Measurements from ENCODE around the gene ZNF526. TPM values are rescaled to one million over a fixed set of nuclear protein-coding genes. Genes with fewer than 3 reads are reported as not detected.
A peak's percentile ranks its signal among the peaks of the same experiment; 100 is the strongest.

Gene ZNF526
- total and polyA plus RNA-seq, 4 donors, result 1.7 to 8.8 (median 3.8) TPM

DNA sequence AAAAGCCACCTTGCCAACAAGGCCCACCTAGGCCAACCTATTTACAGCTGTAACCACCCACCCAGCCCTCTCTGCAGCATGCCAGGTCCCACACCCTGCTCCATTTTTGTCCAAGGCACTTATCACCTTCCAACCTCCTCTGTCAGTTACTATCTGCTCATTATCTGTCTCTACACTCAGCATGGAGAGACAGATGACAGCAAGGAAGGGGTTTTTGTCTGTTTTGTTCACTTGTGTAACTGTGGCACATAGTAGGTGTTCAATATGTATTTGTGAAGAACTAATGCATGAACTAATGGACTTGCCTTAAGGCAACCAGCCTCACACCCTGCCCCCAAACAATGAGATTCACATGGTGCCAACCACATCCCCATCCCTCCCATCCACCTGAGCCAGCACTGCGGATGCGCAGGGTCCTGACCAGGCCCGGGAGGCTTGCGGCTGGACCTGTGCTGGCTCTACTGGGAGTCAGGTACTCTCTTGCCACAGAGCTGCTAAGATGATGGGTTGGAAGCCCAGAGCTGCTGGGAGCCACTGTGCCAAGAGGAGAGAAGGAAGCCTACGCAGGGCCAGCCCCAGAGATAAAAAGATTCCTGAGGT, 19.9 kb upstream of the ZNF526 start:
- Histone ChIP-seq H3K9ac (ENCODE audit: low read depth in 1 of 2, low read length in 2 of 2) (no peak overlapping the region), H3K4me3 (ENCODE audit: low read depth in 1 of 3, low read length in 3 of 3) (no peak overlapping the region), H3K36me3 (ENCODE audit: control insufficient read depth in 4 of 4, insufficient read depth in 3 of 4, low read depth in 1 of 4, low read length in 3 of 4) (peaks cover 12 to 50% (median 39%) of the 10 kb centered on the region in 4 donors), H3K27me3 (ENCODE audit: control insufficient read depth in 4 of 4, insufficient read depth in 4 of 4, low read length in 3 of 4) (no peaks in the 10 kb centered on the region), H3K4me1 (ENCODE audit: control insufficient read depth in 4 of 4, insufficient read depth in 4 of 4, low read length in 3 of 4) (peaks cover 0 to 10% (median 0%) of the 10 kb centered on the region in 4 donors), H3K9me3 (ENCODE audit: control insufficient read depth in 4 of 4, low read length in 3 of 4) (no peaks in the 10 kb centered on the region), H3K27ac (ENCODE audit: low read depth in 1 of 2, low read length in 2 of 2) (peak overlapping the region; percentile 66)
- no peak for TF ChIP-seq RXRA (IDR thresholded peaks at IDR 0.05)
- TF ChIP-seq JUND (IDR thresholded peaks at IDR 0.05), result no peak
- TF ChIP-seq EGR1 (IDR thresholded peaks at IDR 0.05; ENCODE audit: low read depth in 2 of 2), result no peak
- TF ChIP-seq HNF4G (IDR thresholded peaks at IDR 0.05), result no peak
- TF ChIP-seq, protein P1, sequence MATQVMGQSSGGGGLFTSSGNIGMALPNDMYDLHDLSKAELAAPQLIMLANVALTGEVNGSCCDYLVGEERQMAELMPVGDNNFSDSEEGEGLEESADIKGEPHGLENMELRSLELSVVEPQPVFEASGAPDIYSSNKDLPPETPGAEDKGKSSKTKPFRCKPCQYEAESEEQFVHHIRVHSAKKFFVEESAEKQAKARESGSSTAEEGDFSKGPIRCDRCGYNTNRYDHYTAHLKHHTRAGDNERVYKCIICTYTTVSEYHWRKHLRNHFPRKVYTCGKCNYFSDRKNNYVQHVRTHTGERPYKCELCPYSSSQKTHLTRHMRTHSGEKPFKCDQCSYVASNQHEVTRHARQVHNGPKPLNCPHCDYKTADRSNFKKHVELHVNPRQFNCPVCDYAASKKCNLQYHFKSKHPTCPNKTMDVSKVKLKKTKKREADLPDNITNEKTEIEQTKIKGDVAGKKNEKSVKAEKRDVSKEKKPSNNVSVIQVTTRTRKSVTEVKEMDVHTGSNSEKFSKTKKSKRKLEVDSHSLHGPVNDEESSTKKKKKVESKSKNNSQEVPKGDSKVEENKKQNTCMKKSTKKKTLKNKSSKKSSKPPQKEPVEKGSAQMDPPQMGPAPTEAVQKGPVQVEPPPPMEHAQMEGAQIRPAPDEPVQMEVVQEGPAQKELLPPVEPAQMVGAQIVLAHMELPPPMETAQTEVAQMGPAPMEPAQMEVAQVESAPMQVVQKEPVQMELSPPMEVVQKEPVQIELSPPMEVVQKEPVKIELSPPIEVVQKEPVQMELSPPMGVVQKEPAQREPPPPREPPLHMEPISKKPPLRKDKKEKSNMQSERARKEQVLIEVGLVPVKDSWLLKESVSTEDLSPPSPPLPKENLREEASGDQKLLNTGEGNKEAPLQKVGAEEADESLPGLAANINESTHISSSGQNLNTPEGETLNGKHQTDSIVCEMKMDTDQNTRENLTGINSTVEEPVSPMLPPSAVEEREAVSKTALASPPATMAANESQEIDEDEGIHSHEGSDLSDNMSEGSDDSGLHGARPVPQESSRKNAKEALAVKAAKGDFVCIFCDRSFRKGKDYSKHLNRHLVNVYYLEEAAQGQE (IDR thresholded peaks at IDR 0.05), result no peak
- TF ChIP-seq, protein P2, sequence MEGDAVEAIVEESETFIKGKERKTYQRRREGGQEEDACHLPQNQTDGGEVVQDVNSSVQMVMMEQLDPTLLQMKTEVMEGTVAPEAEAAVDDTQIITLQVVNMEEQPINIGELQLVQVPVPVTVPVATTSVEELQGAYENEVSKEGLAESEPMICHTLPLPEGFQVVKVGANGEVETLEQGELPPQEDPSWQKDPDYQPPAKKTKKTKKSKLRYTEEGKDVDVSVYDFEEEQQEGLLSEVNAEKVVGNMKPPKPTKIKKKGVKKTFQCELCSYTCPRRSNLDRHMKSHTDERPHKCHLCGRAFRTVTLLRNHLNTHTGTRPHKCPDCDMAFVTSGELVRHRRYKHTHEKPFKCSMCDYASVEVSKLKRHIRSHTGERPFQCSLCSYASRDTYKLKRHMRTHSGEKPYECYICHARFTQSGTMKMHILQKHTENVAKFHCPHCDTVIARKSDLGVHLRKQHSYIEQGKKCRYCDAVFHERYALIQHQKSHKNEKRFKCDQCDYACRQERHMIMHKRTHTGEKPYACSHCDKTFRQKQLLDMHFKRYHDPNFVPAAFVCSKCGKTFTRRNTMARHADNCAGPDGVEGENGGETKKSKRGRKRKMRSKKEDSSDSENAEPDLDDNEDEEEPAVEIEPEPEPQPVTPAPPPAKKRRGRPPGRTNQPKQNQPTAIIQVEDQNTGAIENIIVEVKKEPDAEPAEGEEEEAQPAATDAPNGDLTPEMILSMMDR (IDR thresholded peaks at IDR 0.05; ENCODE audit: low read depth, low read length, missing input control), result no peak
- no peak for TF ChIP-seq RAD21 (IDR thresholded peaks at IDR 0.05)
- TF ChIP-seq GABPA (IDR thresholded peaks at IDR 0.05 in 1 of 2, conservative IDR thresholded peaks at IDR 0.05 in 1 of 2), result no peak
- TF ChIP-seq, protein P3, sequence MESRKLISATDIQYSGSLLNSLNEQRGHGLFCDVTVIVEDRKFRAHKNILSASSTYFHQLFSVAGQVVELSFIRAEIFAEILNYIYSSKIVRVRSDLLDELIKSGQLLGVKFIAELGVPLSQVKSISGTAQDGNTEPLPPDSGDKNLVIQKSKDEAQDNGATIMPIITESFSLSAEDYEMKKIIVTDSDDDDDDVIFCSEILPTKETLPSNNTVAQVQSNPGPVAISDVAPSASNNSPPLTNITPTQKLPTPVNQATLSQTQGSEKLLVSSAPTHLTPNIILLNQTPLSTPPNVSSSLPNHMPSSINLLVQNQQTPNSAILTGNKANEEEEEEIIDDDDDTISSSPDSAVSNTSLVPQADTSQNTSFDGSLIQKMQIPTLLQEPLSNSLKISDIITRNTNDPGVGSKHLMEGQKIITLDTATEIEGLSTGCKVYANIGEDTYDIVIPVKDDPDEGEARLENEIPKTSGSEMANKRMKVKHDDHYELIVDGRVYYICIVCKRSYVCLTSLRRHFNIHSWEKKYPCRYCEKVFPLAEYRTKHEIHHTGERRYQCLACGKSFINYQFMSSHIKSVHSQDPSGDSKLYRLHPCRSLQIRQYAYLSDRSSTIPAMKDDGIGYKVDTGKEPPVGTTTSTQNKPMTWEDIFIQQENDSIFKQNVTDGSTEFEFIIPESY (IDR thresholded peaks at IDR 0.05), result no peak
- TF ChIP-seq HNF4A (conservative IDR thresholded peaks at IDR 0.05), result no peak
- WGBS, result 93% methylated on average over 5 of the region's 5 CpGs
- DNase-seq (ENCODE audit: low spot score), result no peak

DNA sequence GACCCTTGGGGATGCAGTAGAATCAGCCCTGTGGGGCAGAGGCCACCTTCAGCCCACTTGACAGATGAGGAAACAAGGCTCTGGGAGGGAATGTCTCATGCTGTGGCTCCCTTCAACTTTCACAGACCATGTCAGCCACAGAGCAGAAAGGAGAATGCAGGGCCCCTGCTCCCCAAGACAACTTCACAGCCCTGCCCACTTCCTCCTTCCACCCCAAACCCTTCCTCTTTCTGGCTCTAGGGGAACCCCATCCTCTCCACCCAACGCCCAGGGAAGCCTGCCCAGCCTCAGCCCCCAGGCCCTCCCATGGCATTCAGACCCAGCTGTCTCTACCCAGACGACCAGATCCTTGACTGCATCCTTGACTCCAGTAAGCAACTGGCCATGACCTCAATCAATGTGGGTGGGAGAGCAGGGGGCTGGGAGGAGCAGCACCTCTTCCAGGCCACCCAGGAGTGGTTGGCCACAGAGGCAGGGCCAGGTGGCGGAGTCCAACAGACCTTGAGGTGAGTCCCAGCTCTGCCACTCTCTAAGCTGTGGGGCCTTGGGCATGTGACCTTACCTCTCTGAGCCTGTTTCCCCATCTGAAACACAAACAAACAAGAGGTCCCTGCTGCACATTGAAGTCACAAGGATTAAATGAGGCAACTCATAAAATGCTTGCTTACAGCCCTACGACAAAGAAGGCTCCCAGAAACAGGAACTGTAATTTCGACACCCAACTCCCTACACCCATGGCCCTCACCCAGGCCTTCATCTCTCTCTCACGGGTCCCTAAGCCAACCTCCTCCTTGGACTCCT, 18.4 kb upstream of the ZNF526 start:
- peaks cover 0 to 10% (median 0%) of the 10 kb centered on the region in 4 donors for H3K4me1 ChIP-seq (ENCODE audit: control insufficient read depth in 4 of 4, insufficient read depth in 4 of 4, low read length in 3 of 4)
- H3K9ac ChIP-seq (ENCODE audit: low read depth in 1 of 2, low read length in 2 of 2), result peak overlapping the region in 1 of 2 donors; percentile 20
- peak overlapping the region; percentile 58 to 69 for H3K27ac ChIP-seq (ENCODE audit: low read depth in 1 of 2, low read length in 2 of 2)
- no peak for TF ChIP-seq RXRA (IDR thresholded peaks at IDR 0.05)
- no peak for TF ChIP-seq GABPA (IDR thresholded peaks at IDR 0.05 in 1 of 2, conservative IDR thresholded peaks at IDR 0.05 in 1 of 2)
- TF ChIP-seq SP1 (IDR thresholded peaks at IDR 0.05), result no peak
- TF ChIP-seq FOXA1 (IDR thresholded peaks at IDR 0.05), result no peak
- TF ChIP-seq JUND (IDR thresholded peaks at IDR 0.05), result no peak
- no peak for TF ChIP-seq HNF4G (IDR thresholded peaks at IDR 0.05)
- TF ChIP-seq HNF4A (conservative IDR thresholded peaks at IDR 0.05), result no peak
- TF ChIP-seq, protein P4, sequence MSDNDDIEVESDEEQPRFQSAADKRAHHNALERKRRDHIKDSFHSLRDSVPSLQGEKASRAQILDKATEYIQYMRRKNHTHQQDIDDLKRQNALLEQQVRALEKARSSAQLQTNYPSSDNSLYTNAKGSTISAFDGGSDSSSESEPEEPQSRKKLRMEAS (IDR thresholded peaks at IDR 0.05), result no peak
- no peak for TF ChIP-seq NR2F2 (IDR thresholded peaks at IDR 0.05)
- TF ChIP-seq RAD21 (IDR thresholded peaks at IDR 0.05), result no peak
- TF ChIP-seq, protein P2 (IDR thresholded peaks at IDR 0.05; ENCODE audit: low read depth, low read length, missing input control), result no peak
- peaks cover 12 to 56% (median 46%) of the 10 kb centered on the region in 4 donors for H3K36me3 ChIP-seq (ENCODE audit: control insufficient read depth in 4 of 4, insufficient read depth in 3 of 4, low read depth in 1 of 4, low read length in 3 of 4)
- WGBS, result 76% methylated on average over 6 of the region's 6 CpGs
- DNase-seq (ENCODE audit: low spot score), result no peak
- no peak overlapping the region for H3K4me3 ChIP-seq (ENCODE audit: low read depth in 1 of 3, low read length in 3 of 3)
- no peaks in the 10 kb centered on the region for H3K9me3 ChIP-seq (ENCODE audit: control insufficient read depth in 4 of 4, low read length in 3 of 4)
- H3K27me3 ChIP-seq (ENCODE audit: control insufficient read depth in 4 of 4, insufficient read depth in 4 of 4, low read length in 3 of 4), result no peaks in the 10 kb centered on the region
